Hepatocyte (in vitro differentiated cells): ENCODE measurements around the gene SNED1. TPM values are rescaled to one million over a fixed set of nuclear protein-coding genes. Genes with fewer than 3 reads are reported as not detected.

Source experiments
- DNase-seq: peaks from one replicate; pipeline ENCODE4 v3.0.0-alpha.2; 2016; ENCODE audit warnings: low spot score
- H2AFZ ChIP-seq: fragments of 200-600 bp; sonication (generic); 2 replicates; pipeline ENCODE4 v1.6.0; 2016; ENCODE audit warnings: antibody characterized with exemption, mild to moderate bottlenecking
- H3K27ac ChIP-seq: fragments of 200-600 bp; sonication (generic); 2 replicates; pipeline ENCODE4 v1.5.1; 2016; ENCODE audit warnings: mild to moderate bottlenecking
- H3K27me3 ChIP-seq: fragments of 200-600 bp; sonication (generic); 2 replicates; pipeline ENCODE4 v1.6.1; 2016
- H3K36me3 ChIP-seq: fragments of 200-600 bp; sonication (generic); replicated peaks from 2 replicates; pipeline ENCODE4 v1.5.1; 2016; ENCODE audit warnings: low read depth; ENCODE audit not compliant: insufficient read depth
- H3K4me1 ChIP-seq: fragments of 200-600 bp; sonication (generic); 2 replicates; pipeline ENCODE4 v1.5.1; 2016; ENCODE audit warnings: mild to moderate bottlenecking, moderate library complexity; ENCODE audit not compliant: insufficient read depth
- H3K4me2 ChIP-seq: fragments of 200-600 bp; sonication (generic); 2 replicates; pipeline ENCODE4 v1.6.0; 2016
- H3K4me3 ChIP-seq: fragments of 200-600 bp; sonication (generic); 2 replicates; pipeline ENCODE4 v1.5.1; 2016; ENCODE audit warnings: mild to moderate bottlenecking
- H3K79me2 ChIP-seq: fragments of 200-600 bp; sonication (generic); 2 replicates; pipeline ENCODE4 v1.6.0; 2017; ENCODE audit warnings: mild to moderate bottlenecking
- H3K9me2 ChIP-seq: fragments of 200-600 bp; sonication (generic); replicated peaks from 2 replicates; pipeline ENCODE4 v1.6.0; 2017; ENCODE audit warnings: mild to moderate bottlenecking; ENCODE audit not compliant: insufficient read depth
- H3K9me3 ChIP-seq: fragments of 200-600 bp; sonication (generic); 2 replicates; pipeline ENCODE4 v1.5.1; 2016; ENCODE audit warnings: low read depth, mild to moderate bottlenecking
- H4K20me1 ChIP-seq: fragments of 200-600 bp; sonication (generic); 2 replicates; pipeline ENCODE4 v1.6.0; 2016; ENCODE audit warnings: mild to moderate bottlenecking; ENCODE audit not compliant: insufficient read depth, poor library complexity, severe bottlenecking
- CTCF ChIP-seq: fragments of 200-600 bp; sonication (generic); IDR thresholded peaks from 2 replicates; pipeline ENCODE4 v1.5.1; 2016; ENCODE audit warnings: antibody characterized with exemption, mild to moderate bottlenecking; ENCODE audit not compliant: poor library complexity
- EZH2 ChIP-seq: fragments of 200-600 bp; sonication (generic); IDR thresholded peaks from 2 replicates; pipeline ENCODE4 v1.6.1; 2016; ENCODE audit warnings: antibody characterized with exemption, mild to moderate bottlenecking, borderline replicate concordance
- EZH2phosphoT487 ChIP-seq: fragments of 200-600 bp; sonication (generic); IDR thresholded peaks from one replicate; pipeline ENCODE4 v1.6.1; 2018; ENCODE audit warnings: antibody characterized with exemption, mild to moderate bottlenecking, low read depth, moderate library complexity; ENCODE audit not compliant: unreplicated experiment, severe bottlenecking
- WGBS: methylation state at CpG from one replicate; pipeline ENCODE4 v1.1.6; 2016; ENCODE audit warnings: low lambda C conversion rate; ENCODE audit errors: missing lambda C conversion rate; 5-methylcytosine and 5-hydroxymethylcytosine counted together
- polyA plus RNA-seq: library from polyadenylated mRNA; unstranded; fragments of >200 nt; fragmentation: Nextera tagmentation; extraction: Ambion mirVana; gene quantifications from 2 replicates; pipeline ENCODE4 v1.2.1, GENCODE V29; 2016
- total RNA-seq: library from RNA; depleted of rRNA; stranded (reverse); fragments of >200 nt; gene quantifications from 2 replicates; pipeline ENCODE4 v1.2.3, GENCODE V29; 2014

SNED1 gene
- total and polyA plus RNA-seq, 2 experiments from 2014 or later: 4.6 to 6.5 TPM

DNA sequence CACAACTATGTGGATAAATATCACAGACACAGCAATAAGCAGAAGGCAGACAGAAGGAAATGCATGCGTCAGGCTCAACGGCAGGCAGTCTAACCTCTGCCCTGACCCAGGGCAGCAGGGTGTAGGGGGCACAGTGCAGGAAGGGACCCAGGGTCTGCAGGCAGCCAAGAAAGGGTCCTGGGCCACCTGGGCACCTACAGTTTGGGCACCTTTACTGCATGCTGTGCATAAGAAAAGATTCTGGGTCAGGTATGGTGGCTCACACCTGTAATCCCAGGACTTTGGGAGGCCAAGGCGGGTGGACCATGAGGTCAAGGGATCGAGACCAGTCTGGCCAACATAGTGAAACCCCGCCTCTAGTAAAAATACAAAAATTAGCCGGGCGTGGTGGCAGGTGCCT, 133.1 kb downstream of the SNED1 start:
- Histone ChIP-seq H3K4me3 (no peak overlapping the region), H3K36me3 (no peaks in the 10 kb centered on the region), H4K20me1 (no peaks in the 10 kb centered on the region), H2AFZ (no peak overlapping the region), H3K27ac (no peak overlapping the region), H3K27me3 (no peaks in the 10 kb centered on the region), H3K79me2 (no peaks in the 10 kb centered on the region), H3K4me2 (no peak overlapping the region), H3K9me3 (no peaks in the 10 kb centered on the region), H3K9me2 (no peaks in the 10 kb centered on the region), H3K4me1 (no peaks in the 10 kb centered on the region)
- WGBS: 98% methylated on average over 7 of the region's 7 CpGs
- no peak for DNase-seq
- TF ChIP-seq EZH2: no peak
- TF ChIP-seq CTCF: no peak
- TF ChIP-seq EZH2phosphoT487: no peak

DNA sequence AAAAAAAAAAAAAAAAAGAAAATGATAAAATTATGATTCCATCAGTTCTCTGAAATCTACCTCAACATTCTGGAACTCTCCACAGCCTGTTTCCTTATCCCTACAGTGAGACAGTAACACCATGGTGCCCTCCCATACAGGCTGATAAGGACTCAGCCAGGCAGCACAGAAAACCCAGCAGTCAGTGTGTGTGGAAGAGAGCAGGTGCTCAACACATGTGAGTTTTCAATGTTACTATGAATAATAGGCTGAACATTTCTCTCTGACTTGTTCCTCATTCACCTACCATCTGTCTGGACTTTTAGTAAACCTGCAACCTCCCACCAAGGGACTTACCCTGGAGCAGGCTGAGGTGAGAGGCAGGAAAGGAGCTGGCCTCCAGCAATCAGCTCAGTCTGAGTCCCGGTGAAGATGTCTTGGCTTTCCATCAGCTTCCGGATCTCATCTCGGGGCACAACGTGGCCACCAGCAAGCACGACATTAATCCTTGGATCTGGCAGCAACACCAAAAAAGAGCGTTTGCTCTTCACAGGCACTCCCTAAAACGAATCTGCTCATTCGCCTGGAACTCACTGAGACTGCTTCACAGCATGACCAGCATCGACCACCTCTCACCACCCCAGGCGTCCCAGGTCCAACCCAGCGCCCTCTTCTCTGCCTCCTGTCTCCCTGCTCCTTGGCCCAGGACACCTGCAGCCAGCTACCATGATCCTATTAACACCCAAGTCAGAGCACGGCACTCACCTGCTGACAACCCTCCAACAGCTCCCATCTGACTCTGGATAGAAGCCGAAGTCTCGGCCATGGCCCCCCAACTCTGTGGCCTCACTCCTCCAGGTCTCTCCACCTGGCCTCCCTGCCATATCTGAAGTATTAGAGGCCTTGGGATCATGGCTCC, 134.4 kb downstream of the SNED1 start:
- Histone ChIP-seq H3K4me3 (no peak overlapping the region), H3K27ac (no peak overlapping the region)
- WGBS: 94% methylated on average over 14 of the region's 14 CpGs

DNA sequence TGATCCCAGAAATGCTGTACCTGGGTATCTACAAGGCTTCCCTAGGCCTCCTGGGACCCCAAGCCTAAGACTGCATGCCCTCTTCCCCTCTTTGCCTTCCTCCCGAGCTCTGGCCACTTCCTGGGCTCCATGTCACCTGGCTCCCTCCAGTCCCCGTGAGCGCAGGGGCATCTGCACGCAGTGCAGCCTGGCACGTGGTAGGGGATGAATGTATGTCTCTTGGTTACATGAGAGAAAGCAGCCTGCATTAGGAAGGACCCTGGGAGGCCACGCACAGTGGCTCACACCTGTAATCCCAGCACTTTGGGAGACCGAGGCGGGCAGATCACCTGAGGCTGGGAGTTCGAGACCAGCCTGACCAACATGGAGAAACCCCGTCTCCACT, 135.0 kb downstream of the SNED1 start:
- H3K27me3 ChIP-seq: no peaks in the 10 kb centered on the region
- H3K79me2 ChIP-seq: no peaks in the 10 kb centered on the region
- no peak overlapping the region for H2AFZ ChIP-seq
- no peaks in the 10 kb centered on the region for H3K4me1 ChIP-seq
- H4K20me1 ChIP-seq: no peaks in the 10 kb centered on the region
- H3K36me3 ChIP-seq: no peaks in the 10 kb centered on the region
- no peak for DNase-seq
- no peak overlapping the region for H3K4me2 ChIP-seq
- H3K9me3 ChIP-seq: no peaks in the 10 kb centered on the region
- H3K4me3 ChIP-seq: no peak overlapping the region
- no peak overlapping the region for H3K27ac ChIP-seq
- TF ChIP-seq CTCF (no peak), EZH2phosphoT487 (no peak), EZH2 (no peak)
- WGBS: 94% methylated on average over 10 of the region's 10 CpGs
- no peaks in the 10 kb centered on the region for H3K9me2 ChIP-seq

More for the DNA sequence above, 134.4 kb downstream of the SNED1 start:
- H3K79me2 ChIP-seq: no peaks in the 10 kb centered on the region
- H3K36me3 ChIP-seq: no peaks in the 10 kb centered on the region
- DNase-seq: no peak
- no peaks in the 10 kb centered on the region for H4K20me1 ChIP-seq
- H3K9me3 ChIP-seq: no peaks in the 10 kb centered on the region
- no peaks in the 10 kb centered on the region for H3K27me3 ChIP-seq
- H3K4me2 ChIP-seq: no peak overlapping the region
- H3K9me2 ChIP-seq: no peaks in the 10 kb centered on the region
- H2AFZ ChIP-seq: no peak overlapping the region
- no peaks in the 10 kb centered on the region for H3K4me1 ChIP-seq
- TF ChIP-seq CTCF (no peak), EZH2phosphoT487 (no peak), EZH2 (no peak)
